ENCODE measurements around the gene PRPF6. TPM values are rescaled to one million over a fixed set of nuclear protein-coding genes. Genes with fewer than 3 reads are reported as not detected.

The PRPF6 gene
- total RNA-seq, 2 donors from 2014 or later, result 65.9 to 87.7 TPM

DNA sequence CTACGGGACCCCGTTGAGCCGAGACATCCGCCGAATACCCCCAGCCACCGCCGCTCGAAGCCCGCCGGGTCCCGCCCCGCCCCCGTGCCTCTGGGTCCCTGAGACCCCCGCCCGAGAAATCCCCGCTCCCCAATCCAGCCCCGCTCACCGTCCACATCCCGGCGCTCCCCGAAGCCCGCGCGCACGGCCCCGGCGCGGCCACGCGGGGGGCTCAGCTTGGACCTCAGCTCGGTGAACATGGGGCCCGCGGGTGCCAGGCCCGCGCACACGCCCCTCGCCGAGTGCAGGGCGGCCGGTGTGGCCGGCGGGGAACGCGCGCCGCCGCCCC is 1.7 kb upstream of the PRPF6 start:
- H3K4me1 Mint-ChIP-seq (ENCODE audit: low read depth in 2 of 2), result peaks cover 62 to 63% of the 10 kb centered on the region in 2 donors
- no peaks in the 10 kb centered on the region for H3K27me3 Mint-ChIP-seq

DNA sequence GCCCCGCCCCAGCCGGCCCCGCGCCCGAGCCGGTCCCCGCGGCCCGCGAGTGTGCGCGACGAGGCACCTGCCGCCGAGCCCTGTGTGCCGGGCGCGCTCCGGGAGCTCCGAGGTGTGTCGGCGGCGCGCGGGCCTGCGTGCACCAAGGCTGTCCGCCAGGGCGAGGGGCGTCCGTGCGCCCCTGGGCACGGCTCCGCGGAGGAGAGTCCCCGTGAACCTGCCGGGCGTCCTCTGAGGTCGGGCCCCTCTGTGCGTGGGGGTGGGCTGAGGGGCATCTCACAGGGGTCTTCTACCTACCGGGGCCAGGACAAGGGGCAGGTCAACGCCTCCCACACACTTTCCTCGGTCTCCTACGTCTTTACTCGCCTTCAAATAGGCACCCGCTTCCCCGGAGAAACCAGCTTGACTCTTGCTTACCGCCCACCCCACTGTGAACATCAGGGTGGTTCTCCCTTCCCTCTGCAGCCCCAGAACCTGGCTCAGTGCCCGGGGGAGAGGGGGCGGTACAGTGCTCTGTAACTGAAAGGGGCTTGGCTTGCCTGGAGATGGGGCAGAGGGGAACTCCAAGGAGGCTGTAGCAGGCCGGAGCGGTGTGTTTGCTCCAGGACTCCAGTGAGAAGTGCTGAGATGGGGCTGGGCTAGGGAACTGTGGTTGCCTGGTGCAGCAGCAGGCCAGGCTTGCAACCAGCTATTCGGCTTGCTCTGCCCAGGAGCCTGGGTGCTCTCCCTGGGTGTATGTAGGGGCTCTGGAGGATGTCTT is 1.2 kb upstream of the PRPF6 start, which contains the start of gene SAMD10:
Gene SAMD10 (minus strand): TSS at position 86 of the 760 bp plus-strand sequence. CDS start 175 bp downstream, outside the sequence.
- no peaks in the 10 kb centered on the region for H3K27me3 Mint-ChIP-seq
- H3K4me1 Mint-ChIP-seq (ENCODE audit: low read depth in 2 of 2), result peaks cover 63 to 67% of the 10 kb centered on the region in 2 donors
- peak; percentile 90 for DNase-seq (ENCODE audit: low spot score)
- ATAC-seq, result peak; percentile 58 to 72
- H3K9me3 Mint-ChIP-seq, result no peaks in the 10 kb centered on the region
- H3K4me3 Mint-ChIP-seq, result peak within 1 kb of the TSS; percentile 97
- peaks cover 21% of the 10 kb centered on the region for H3K36me3 Mint-ChIP-seq
- peak within 1 kb of the TSS; percentile 92 for H3K27ac Mint-ChIP-seq

More for the DNA sequence above, 1.7 kb upstream of the PRPF6 start:
- Mint-ChIP-seq H3K4me3 (peak overlapping the region; percentile 79), H3K27ac (peak overlapping the region; percentile 43 to 87), H3K36me3 (peaks cover 16% of the 10 kb centered on the region), H3K9me3 (no peaks in the 10 kb centered on the region)
- ATAC-seq (no peak), DNase-seq (ENCODE audit: low spot score) (no peak)

DNA sequence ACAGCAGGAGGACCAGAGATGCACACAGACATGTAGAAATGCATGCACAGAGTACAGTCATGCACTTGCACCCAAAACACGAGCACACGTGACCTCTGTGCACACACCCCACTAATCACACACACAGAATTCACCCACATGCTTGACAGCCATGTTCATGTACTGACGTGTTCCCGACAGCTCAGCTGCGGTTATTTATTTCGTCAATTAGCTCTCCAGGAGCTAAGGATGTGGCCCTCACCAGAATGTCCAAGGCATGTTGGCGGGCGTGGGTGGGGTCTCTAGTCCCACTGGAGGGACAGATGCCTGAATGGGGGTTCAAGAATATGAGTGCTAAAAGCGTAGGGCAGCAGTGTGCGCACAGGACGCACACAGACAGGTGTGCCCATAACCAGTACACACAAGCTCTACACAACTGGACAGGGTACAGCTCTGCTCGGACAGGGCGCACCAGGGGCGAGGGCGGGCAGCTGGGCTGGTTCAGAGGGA is 571 bp upstream of the PRPF6 start:
- Mint-ChIP-seq H3K36me3 (peaks cover 24% of the 10 kb centered on the region), H3K9me3 (no peaks in the 10 kb centered on the region), H3K4me1 (ENCODE audit: low read depth in 2 of 2) (peaks cover 62 to 69% of the 10 kb centered on the region in 2 donors), H3K27me3 (no peaks in the 10 kb centered on the region), H3K4me3 (peak overlapping the region; percentile 97), H3K27ac (peak overlapping the region; percentile 92)
- DNase-seq (ENCODE audit: low spot score), result no peak
- peak; percentile 1 to 38 for ATAC-seq

DNA sequence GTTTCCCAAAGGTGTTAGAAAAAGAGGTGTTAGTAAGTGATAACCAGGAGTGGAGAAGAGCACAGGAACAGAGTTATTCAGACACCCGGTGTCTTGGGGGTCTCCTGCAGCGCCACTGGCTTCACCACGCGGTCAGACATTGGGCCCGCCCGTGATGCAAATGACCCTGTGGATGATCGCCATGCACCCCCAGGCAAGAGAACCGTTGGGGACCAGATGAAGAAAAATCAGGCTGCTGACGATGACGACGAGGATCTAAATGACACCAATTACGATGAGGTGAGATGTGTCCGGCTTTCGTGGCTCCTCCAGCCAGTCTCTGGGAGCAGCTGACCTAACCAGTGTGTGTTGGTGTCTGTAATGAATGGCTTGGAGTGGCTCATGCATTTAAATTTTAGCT is 2.0 kb downstream of the PRPF6 start:
- Mint-ChIP-seq H3K27me3 (no peaks in the 10 kb centered on the region), H3K9me3 (no peaks in the 10 kb centered on the region), H3K4me3 (peak overlapping the region; percentile 50), H3K27ac (peak overlapping the region; percentile 18 to 92), H3K4me1 (ENCODE audit: low read depth in 2 of 2) (peaks cover 42 to 46% of the 10 kb centered on the region in 2 donors), H3K36me3 (peaks cover 21% of the 10 kb centered on the region)
- no peak for ATAC-seq
- DNase-seq (ENCODE audit: low spot score), result no peak

DNA sequence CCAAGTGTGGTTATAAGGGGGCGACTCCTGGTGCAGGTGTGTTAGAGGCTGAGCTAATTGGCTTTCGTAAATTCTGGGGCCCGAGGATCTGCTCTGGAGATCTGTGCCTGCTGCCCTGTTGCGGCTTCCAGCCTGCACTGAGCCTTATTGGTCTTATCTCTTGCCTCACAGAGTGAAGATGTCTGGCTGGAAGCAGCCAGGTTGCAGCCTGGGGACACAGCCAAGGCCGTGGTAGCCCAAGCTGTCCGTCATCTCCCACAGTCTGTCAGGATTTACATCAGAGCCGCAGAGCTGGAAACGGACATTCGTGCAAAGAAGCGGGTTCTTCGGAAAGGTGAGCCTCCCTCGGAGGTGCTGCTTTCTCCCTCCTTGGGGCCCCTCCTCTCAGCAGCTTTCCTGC is 20.0 kb downstream of the PRPF6 start:
- peaks cover 6% of the 10 kb centered on the region for H3K36me3 Mint-ChIP-seq
- H3K4me3 Mint-ChIP-seq, result no peak overlapping the region
- H3K9me3 Mint-ChIP-seq, result no peaks in the 10 kb centered on the region
- no peak overlapping the region for H3K27ac Mint-ChIP-seq
- DNase-seq (ENCODE audit: low spot score) (no peak), ATAC-seq (no peak)
- H3K27me3 Mint-ChIP-seq, result no peaks in the 10 kb centered on the region
- H3K4me1 Mint-ChIP-seq (ENCODE audit: low read depth in 2 of 2), result peaks cover 0 to 3% of the 10 kb centered on the region in 2 donors

DNA sequence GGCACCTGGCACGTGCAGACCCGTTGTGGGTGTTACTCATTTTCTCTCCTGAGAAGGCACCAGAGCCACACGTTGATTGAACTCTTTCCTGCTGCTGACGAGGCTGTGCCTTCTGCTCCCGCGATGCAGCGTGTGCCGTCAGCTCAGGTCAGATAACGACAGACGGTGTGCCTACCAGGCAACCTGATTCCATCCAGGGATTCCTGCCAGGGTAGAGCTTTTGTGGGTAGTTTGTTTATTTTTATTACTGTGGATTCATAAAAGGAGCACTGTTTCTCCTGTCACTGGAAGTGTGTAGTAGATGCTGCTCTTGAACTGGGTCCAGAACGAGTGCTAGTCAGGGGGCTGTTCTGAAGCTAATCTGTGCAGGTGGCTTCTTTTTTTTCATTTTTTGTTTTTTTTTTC is 20.7 kb downstream of the PRPF6 start:
- peaks cover 0 to 3% of the 10 kb centered on the region in 2 donors for H3K4me1 Mint-ChIP-seq (ENCODE audit: low read depth in 2 of 2)
- no peak overlapping the region for H3K4me3 Mint-ChIP-seq
- no peak overlapping the region for H3K27ac Mint-ChIP-seq
- no peak for DNase-seq (ENCODE audit: low spot score)
- no peaks in the 10 kb centered on the region for H3K27me3 Mint-ChIP-seq
- H3K9me3 Mint-ChIP-seq, result no peaks in the 10 kb centered on the region
- peaks cover 6% of the 10 kb centered on the region for H3K36me3 Mint-ChIP-seq
- no peak for ATAC-seq

DNA sequence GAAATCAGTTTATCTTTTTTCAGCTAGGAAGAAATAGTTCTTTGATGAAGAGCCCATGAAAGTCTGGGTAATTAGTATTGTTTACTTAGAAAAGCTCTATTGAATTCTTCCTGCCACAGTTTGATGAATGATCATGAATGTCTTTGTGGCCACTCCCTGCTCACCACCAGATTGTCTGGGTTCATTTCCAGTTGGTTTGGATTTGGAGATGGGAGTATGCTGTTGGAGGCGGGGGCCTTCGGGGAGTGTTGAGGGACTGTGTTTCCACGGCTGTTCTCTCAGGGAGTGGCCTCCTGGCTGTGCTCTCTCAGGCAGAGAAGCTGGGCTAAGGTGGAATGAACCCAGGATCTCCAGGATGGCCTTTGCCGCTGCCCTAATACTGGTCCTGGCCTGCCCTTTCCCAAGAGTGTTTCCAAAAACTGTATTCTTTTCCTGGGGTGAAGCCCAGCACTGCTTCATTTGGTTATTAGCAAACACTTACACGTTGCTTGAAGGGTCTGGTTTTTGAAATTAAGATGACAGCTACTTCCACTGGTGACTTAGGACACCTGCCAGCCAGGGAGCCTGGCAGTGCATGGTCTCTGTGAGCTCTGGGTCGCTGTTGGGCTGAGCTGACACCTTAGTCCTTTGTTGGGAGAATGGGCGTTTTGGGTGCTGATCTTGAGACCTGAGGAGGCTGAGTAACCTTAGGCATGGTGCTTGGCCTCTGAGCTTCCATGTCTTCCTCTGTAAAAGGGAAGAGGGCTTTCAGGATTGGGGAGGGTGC is 23.2 kb downstream of the PRPF6 start:
- H3K27ac Mint-ChIP-seq, result no peak overlapping the region
- no peaks in the 10 kb centered on the region for H3K9me3 Mint-ChIP-seq
- DNase-seq (ENCODE audit: low spot score) (no peak), ATAC-seq (no peak)
- peaks cover 0 to 6% of the 10 kb centered on the region in 2 donors for H3K4me1 Mint-ChIP-seq (ENCODE audit: low read depth in 2 of 2)
- H3K36me3 Mint-ChIP-seq, result peaks cover 10% of the 10 kb centered on the region
- H3K4me3 Mint-ChIP-seq, result no peak overlapping the region
- no peaks in the 10 kb centered on the region for H3K27me3 Mint-ChIP-seq

DNA sequence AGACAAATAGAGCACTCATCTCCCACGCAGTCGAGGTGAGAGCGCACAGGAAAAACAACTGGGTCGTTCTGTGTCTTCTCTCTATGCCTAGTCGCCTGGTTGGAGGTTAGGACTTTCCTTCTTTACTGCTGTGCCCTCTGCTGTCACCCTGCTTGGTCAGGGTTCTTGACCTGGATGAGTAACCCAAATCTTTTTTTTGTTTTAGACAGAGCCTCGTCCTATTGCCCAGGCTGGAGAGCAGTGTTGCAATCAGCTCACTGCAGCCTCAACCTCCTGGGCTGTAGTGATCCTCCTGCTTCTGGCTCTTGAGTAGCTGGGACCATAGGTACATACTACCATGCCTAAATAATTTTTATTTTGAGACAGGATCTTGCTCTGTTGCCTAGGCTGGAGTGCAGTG is 24.5 kb downstream of the PRPF6 start:
- no peaks in the 10 kb centered on the region for H3K27me3 Mint-ChIP-seq
- peaks cover 16% of the 10 kb centered on the region for H3K36me3 Mint-ChIP-seq
- H3K27ac Mint-ChIP-seq, result no peak overlapping the region
- H3K4me3 Mint-ChIP-seq, result no peak overlapping the region
- H3K9me3 Mint-ChIP-seq, result no peaks in the 10 kb centered on the region
- ATAC-seq (no peak), DNase-seq (ENCODE audit: low spot score) (no peak)
- H3K4me1 Mint-ChIP-seq (ENCODE audit: low read depth in 2 of 2), result peaks cover 10 to 15% of the 10 kb centered on the region in 2 donors

DNA sequence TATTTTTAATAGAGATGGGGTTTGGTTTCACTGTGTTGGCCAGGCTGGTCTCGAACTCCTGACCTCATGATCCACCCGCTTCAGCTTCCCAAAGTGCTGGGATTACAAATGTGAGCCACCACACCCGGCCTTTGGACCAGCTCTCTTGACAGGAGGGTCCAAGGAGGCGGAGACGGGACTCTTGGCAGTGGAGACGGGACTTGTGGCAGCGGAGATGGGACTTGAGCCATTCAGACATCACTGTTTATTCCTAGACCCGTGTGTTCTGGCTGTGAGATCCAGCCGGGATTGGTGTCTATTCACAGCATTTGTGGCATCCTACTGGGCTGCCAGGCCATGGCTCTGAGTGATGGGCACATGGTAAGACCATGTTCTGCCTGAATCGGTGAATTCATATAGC is 25.6 kb downstream of the PRPF6 start:
- Mint-ChIP-seq H3K36me3 (peaks cover 16% of the 10 kb centered on the region), H3K4me3 (no peak overlapping the region)

DNA sequence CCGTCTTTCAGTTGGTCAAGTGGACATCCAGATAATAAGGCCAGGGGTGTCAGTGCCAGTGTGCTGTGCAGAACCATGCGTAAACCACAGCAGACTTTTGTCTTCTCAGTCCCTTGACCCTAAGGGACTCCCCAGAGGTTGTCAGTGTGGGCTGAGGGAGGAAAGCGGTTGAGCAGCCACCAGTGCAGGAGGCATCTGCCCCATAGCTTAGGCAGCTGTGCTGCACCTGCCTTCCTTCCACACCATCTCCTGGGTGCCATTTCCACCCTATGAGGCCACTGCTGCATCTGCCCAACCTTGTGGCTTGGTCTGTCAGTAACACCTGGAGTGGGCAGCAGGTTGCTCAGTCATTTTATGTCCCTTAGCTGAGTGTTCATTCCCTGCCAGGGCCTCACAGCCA is 26.0 kb downstream of the PRPF6 start:
- H3K9me3 Mint-ChIP-seq, result no peaks in the 10 kb centered on the region
- H3K27ac Mint-ChIP-seq, result no peak overlapping the region
- H3K36me3 Mint-ChIP-seq, result peaks cover 16% of the 10 kb centered on the region
- ATAC-seq (no peak), DNase-seq (ENCODE audit: low spot score) (no peak)
- peaks cover 10 to 12% of the 10 kb centered on the region in 2 donors for H3K4me1 Mint-ChIP-seq (ENCODE audit: low read depth in 2 of 2)
- H3K27me3 Mint-ChIP-seq, result no peaks in the 10 kb centered on the region
- H3K4me3 Mint-ChIP-seq, result no peak overlapping the region

More for the DNA sequence above, 25.6 kb downstream of the PRPF6 start:
- Mint-ChIP-seq H3K27ac (no peak overlapping the region), H3K9me3 (no peaks in the 10 kb centered on the region), H3K4me1 (ENCODE audit: low read depth in 2 of 2) (peaks cover 10 to 14% of the 10 kb centered on the region in 2 donors), H3K27me3 (no peaks in the 10 kb centered on the region)
- no peak for DNase-seq (ENCODE audit: low spot score)
- ATAC-seq, result no peak

DNA sequence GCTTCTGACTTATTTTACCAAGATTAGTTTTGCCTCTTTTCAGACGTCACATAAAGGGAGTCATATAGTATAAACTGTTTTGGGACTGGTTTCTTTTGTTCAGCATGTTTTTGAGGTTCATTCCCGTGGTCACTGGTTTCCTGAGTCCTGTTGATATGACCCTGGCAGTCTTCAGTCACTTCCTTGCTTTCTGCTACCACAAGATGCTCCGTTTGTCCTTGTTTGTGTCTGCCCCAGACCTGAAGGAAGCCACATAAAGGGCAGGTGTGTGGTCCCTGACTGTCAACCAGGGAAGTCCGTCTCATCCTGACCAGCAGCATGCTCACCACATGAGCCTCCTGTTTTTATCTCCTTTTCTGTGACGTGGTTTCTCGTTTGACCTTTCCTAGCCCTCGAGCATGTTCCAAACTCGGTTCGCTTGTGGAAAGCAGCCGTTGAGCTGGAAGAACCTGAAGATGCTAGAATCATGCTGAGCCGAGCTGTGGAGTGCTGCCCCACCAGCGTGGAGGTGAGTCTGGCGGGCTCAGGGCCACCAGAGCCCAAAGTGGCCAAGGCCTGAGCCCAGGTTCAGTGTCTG is 29.0 kb downstream of the PRPF6 start:
- peaks cover 20% of the 10 kb centered on the region in 2 donors for H3K4me1 Mint-ChIP-seq (ENCODE audit: low read depth in 2 of 2)
- H3K9me3 Mint-ChIP-seq, result no peaks in the 10 kb centered on the region
- no peak overlapping the region for H3K4me3 Mint-ChIP-seq
- DNase-seq (ENCODE audit: low spot score) (no peak), ATAC-seq (no peak)
- H3K27ac Mint-ChIP-seq, result peak overlapping the region in 1 of 2 donors; percentile 25
- H3K36me3 Mint-ChIP-seq, result peaks cover 16% of the 10 kb centered on the region
- no peaks in the 10 kb centered on the region for H3K27me3 Mint-ChIP-seq

DNA sequence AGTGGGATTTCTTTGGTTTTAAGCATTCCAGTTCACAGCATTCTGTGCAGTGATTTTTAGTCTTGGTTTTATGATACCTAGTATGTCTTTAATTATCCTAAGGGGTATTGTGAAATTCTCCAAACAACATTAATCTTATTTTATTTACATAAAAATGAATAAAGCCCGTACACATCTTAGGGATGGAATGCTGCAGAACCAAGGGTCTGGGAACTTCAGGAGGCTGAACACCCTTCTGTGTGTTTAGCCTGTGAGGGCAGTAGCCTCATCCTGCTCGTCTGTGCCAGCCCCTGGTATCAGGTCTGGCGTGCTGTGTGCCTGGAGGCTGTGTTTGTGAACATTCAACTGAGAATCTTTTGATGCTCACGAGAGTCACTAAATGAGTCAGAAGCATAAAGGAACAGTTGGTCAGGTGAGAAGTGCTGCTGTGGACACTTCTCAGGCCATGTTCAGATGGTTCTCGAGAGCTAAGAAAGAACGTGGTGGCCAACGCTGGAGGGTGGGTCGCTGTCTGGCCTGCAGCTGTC is 29.8 kb downstream of the PRPF6 start:
- H3K4me1 Mint-ChIP-seq (ENCODE audit: low read depth in 2 of 2), result peaks cover 20 to 24% of the 10 kb centered on the region in 2 donors
- H3K9me3 Mint-ChIP-seq, result no peaks in the 10 kb centered on the region
- peaks cover 21% of the 10 kb centered on the region for H3K36me3 Mint-ChIP-seq
- DNase-seq (ENCODE audit: low spot score), result no peak
- no peak overlapping the region for H3K4me3 Mint-ChIP-seq
- H3K27ac Mint-ChIP-seq, result peak overlapping the region; percentile 43
- ATAC-seq, result no peak
- no peaks in the 10 kb centered on the region for H3K27me3 Mint-ChIP-seq

DNA sequence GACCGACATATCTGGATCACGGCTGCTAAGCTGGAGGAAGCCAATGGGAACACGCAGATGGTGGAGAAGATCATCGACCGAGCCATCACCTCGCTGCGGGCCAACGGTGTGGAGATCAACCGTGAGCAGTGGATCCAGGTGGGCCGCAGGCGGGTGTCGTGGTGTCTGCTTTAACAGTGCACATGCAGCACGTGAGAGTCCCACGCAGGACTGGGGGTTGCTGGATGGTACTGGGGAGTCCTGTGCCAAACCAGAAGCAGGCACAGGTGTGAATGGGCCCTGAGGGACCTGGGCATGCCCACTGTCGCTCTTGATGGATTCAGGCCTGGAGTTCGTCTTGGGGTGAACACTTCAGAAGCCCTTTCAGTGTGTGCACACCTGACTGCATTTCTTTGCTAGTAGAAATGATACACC is 30.4 kb downstream of the PRPF6 start:
- Mint-ChIP-seq H3K27me3 (no peaks in the 10 kb centered on the region), H3K4me1 (ENCODE audit: low read depth in 2 of 2) (peaks cover 20 to 24% of the 10 kb centered on the region in 2 donors), H3K4me3 (no peak overlapping the region), H3K36me3 (peaks cover 21% of the 10 kb centered on the region), H3K9me3 (no peaks in the 10 kb centered on the region), H3K27ac (peak overlapping the region; percentile 43)
- peak in 1 of 2 donors; percentile 36 for ATAC-seq
- no peak for DNase-seq (ENCODE audit: low spot score)

Measured in natural killer cell treated with Interleukin-12 subunit alpha and Interleukin-12 subunit beta and Interleukin-15 and Interleukin-18, amount 100 ng/mL, for 72 hours (primary cell).